Activated T-cell treated with anti-CD3 and anti-CD28 coated beads for 4 hours (primary cell): ENCODE data around the gene RAB33B.
A peak's percentile ranks its signal among the peaks of the same experiment; 100 is the strongest.
"Not testable (repeated sequence)": the region's sequence is repeated elsewhere in the genome, so short reads cannot be mapped to it uniquely, and the experiment has no call there.

ENCODE experiments used
- DNase-seq: peaks from one replicate; pipeline ENCODE4 v3.0.0-alpha.2; 2020

The RAB33B gene

DNA sequence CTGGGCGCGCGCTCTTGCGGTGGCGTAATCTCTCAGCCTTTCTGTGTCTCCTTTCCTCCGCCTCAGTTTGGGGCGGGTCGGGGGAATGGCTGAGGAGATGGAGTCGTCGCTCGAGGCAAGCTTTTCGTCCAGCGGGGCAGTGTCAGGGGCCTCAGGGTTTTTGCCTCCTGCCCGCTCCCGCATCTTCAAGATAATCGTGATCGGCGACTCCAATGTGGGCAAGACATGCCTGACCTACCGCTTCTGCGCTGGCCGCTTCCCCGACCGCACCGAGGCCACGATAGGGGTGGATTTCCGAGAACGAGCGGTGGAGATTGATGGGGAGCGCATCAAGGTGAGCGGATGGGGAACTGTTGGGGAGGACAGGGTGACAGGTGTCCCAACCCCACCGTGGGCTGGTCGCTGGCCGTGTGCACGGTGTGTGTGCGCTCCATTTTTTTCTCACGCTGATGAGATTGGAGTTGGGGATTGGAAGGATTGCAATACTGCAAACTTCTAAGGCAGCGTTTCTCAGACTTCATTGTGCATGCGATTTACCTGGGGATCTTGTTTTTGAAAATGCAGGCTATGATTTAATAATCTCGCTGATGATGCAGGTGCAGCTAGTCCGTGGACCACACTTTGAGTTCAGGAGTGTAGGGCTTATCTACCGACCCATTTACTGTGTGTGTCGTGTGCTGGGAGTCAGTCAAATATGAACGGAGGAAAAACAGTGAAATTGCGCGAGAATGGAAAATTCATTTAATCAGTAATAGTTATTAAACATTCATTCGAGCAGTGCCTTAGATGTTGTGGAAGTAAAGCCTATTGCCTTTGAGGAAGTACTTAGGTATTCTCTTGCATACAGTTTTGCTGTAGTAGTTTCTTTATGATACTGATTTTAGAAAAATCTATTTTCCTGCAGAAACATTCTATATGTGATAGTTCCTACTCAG is at the start of gene RAB33B:
TSS of gene RAB33B (plus strand) at position 11 of the 935 bp plus-strand sequence. CDS start at position 86, 75 bp downstream.
- DNase-seq: no peak

DNA sequence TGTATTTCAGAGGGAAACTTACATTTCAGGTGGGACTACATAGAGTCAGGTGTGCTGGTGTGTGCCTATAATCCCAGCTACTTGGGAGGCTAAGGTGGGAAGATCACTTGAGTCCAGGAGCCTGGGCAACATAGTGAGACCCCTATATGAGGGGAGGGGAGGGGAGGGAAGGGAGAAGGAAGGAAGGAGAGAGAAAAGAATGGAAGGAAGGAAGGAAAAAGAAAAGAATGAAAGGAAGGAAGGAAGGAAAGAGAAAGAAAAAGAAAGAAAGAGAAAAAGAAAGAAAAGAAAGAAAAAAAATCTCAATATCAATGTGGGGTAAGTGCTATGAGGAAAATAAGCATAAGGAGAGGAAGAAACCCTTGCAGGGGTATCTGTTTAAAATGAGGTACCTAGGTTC is 43.6 kb upstream of the RAB33B start:
- no peak for DNase-seq

DNA sequence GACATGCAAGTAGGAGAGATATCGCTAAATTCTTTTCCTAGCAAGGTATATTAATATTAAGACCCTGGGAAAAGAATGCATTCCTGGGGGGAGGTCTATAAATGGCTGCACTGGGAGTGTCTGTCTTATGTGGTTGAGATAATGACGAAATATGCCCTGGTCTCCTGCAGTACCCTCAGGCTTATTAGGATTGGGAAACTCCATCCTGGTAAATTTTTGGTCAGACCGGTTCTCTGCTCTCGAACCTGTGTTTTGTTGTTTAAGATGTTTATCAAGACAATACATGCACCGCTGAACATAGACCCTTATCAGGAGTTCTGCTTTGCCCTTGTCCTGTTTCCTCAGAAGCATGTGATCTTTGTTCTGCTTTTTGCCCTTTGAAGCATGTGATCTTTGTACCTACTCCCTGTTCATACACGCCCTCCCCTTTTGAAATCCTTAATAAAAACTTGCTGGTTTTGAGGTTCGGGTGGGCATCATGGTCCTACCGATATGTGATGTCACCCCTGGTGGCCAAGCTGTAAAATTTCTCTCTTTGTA is 39.2 kb upstream of the RAB33B start:
- not testable (repeated sequence) for DNase-seq

DNA sequence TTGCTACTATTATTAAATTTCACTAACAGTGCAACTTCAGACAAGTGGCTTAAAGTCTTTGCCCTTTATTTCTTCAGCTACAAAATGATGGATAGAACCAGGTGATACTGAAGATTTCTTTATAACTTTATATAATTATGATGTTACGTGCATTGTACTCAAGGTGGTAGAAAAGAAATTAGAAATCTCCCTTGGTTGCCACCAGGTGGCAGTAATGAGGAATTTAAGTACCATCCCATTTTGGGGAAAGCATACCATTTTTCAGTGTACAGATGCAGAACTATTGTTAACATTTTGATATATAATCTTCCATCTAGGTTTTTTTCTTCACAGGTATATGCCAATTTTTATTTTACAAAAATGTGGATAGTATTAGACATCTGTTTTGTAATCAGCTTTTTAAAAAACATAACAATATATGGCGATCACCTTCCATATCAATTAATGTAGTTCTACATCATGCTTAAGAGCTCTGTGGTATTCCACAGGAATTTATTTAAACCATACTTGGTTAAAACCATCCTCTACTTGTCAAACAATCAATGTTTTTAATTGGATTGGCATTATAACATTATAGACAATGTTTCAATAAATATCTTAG is 37.7 kb upstream of the RAB33B start:
- DNase-seq: no peak

DNA sequence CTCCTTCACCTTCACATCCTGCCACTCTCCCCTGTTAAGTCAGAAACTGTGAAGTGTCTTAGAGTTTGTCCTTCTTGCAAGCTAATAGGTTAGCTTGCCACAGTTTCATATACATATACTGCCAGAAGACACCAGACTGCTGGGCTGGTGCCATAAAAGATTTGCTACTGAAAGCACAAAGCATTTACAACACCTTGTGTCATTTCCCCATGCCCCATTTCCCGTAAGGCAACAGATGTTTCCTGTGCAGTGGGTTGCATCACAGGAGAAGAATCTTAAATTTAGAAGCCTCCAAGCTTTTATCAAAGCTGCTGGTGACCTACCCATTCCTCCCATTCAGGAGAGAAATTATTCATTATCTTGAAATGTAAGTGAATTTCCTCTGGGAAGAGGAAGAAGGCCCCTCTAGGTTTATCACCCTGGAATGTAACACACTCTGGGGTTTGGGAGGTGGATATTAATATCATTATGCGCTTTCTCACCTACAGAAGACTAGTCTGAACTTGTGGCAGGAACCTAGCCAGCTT is 34.5 kb upstream of the RAB33B start:
- no peak for DNase-seq

DNA sequence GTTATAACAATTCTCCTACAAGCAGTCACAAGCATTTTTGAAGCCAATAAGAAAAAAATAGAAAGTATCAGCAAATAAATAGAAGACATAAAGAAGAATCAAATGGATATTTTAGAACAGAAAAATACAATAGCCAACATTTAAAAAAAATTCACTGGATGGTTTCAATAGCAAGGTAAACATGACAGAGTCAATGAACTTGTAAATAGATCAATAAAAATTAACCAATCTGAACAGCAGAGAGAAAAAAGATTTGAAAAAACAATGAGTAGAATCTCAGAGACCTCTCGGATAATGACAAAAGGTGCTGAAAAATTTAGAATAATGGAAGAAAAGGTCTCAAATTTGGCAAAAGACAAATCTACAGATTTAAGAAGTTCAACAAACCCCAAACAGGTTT is 33.3 kb upstream of the RAB33B start:
- no peak for DNase-seq

DNA sequence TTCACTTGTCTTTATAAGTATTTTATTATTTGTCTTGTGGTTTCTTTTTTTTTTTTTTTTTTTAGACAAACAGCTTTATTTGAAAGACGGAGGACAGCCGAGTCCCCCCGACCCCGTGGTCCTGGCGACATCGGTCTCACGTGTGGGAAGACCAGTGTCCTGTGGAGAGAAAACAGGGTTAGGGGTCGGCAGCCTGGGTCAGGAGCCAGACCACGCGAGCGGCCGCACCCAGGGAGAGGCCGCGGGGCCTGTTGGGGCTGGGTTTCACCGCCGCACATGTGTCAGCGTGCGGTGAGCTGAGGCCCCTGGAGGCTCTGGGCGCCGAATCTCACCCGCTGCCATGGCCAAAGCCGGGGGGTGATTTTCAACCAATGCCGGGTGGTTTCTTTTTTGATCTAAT is 17.8 kb upstream of the RAB33B start:
- DNase-seq: no peak

DNA sequence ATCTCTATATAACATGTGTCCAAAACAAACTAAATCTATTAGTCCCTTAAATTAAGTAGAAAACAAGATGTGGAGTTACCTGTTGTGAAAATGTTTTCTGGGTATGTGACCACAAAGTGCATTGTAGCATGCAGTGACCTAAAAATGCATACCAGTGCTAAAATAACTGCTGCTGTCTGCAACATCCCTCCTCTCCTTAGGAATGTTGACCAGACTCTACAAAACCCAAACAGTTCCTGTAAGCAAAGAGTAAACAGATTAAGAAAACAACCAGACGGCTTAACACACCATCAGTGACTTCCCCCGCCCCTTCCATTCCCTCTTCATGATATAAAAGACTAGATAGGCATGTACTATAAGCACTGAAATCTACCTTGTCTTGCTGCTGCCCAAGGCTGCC is 15.8 kb upstream of the RAB33B start:
- no peak for DNase-seq

DNA sequence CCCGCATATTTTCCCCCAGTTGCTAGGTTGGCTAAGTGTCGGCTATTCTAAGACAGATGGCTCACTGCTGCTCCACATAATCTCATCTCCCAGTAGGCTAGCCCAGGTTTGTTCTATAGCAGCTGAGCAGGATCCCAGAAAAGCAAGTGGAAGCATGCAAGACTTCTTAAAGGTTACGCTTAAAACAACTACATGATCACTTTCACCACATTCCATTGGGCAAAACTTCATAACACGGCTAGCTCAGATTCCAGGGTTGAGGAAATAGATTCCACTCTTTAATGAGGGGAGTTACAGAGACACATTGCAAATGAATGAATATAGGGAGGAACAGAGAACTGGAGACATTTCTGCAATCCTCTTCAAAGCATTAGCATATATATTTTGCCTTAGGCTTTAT is 12.9 kb upstream of the RAB33B start:
- DNase-seq: no peak

DNA sequence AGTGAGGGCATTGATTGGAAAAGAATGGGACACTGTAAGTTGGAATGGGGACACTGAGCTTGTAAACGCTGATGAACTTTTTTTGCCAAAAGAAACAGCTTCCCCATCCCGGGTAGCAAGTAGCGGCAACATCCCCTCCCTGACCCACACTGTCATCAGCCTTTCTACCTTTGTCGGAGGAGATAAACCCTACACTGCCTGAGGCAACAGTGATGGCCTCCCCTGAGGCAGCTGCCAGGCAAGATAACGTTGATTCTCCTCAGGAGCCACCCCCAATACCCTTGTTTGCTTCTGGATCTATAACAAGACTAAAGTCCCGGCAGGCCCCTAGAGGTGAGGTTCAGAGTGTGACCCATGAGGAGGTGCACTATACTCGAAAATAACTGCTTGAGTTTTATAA is 10.3 kb upstream of the RAB33B start:
- no peak for DNase-seq

DNA sequence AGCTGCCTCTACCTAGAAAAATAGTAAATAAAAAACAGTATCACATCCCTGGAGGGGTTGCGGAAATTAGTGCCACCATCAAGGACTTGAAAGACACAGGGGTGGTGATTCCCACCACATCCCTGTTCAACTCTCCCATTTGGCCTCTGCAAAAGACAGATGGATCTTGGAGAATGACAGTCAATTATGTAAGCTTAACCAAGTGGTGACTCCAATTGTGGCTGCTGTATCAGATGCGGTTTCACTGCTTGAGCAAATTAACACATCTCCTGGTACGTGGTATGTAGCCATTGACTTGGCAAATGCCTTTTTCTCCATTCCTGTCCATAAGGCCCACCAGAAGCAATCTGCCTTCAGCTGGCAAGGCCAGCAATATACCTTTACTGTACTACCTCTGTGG is 9.0 kb upstream of the RAB33B start:
- DNase-seq: not testable (repeated sequence)

DNA sequence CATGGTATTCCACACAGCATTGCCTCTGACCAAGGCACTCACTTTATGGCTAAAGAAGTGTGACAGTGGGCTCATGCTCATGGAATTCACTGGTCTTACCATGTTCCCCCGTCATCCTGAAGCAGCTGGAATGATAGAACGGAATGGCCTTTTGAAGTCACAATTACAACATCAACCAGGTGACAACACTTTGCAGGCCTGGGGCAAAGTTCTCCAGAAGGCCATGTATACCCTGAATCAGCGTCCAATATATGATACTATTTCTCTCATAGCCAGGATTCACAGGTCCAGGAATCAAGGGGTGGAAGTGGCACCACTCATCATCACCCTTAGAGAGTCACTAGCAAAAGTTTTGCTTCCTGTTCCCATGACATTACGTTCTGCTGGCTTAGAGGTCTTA is 6.8 kb upstream of the RAB33B start:
- DNase-seq: not testable (repeated sequence)

DNA sequence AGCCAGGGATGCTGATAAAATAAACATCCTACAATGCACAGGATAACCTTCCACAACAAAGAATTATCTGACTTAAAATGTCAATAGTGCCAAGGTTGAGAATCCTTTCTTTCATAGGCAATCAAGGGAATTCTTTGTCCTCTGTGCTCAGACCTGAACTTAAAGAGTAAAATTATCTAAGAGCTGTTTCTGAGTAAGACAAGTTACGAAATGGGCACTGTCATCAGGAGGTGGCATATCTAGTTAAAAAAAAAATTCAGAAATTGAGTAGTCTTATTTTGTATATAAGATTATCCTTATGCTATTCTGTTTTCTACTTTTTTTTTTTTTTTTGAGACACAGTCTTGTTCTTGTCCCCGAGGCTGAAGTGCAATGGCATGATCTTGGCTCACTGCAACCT is 3.3 kb upstream of the RAB33B start:
- no peak for DNase-seq

DNA sequence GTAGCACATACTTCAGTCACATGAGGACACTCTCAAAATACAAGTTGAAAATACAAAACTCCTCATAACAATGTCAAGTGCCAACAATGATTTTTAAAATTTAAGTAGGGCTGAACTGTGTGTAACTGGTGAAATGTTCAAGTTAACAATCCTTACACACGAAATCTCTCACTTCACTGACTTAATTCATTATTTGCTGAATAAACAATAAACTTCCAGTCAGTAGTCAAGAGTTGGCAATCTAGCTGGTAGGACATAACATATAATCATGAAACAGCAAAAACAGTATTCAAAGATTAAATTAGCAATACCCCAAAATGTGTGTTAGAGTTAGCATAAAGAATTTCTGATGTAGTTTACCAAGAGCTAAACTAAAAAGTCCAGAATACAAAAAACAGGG is 1.9 kb upstream of the RAB33B start:
- no peak for DNase-seq

DNA sequence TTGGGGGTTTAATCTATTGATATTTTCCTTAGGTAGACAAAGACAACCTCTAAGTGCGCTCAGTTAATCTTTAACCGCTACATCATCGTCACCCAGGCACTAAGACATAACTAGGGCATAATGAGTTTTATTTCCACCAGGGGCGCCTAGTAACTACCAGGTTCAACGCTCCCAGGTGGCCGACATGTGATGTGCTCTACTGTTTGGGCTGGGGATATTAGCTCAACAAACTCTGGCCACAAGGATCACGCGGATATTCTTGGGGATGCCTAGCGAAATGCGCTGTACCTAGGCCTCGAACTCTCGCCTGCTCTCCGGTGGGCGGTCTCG is 915 bp upstream of the RAB33B start:
- peak; percentile 47 for DNase-seq

DNA sequence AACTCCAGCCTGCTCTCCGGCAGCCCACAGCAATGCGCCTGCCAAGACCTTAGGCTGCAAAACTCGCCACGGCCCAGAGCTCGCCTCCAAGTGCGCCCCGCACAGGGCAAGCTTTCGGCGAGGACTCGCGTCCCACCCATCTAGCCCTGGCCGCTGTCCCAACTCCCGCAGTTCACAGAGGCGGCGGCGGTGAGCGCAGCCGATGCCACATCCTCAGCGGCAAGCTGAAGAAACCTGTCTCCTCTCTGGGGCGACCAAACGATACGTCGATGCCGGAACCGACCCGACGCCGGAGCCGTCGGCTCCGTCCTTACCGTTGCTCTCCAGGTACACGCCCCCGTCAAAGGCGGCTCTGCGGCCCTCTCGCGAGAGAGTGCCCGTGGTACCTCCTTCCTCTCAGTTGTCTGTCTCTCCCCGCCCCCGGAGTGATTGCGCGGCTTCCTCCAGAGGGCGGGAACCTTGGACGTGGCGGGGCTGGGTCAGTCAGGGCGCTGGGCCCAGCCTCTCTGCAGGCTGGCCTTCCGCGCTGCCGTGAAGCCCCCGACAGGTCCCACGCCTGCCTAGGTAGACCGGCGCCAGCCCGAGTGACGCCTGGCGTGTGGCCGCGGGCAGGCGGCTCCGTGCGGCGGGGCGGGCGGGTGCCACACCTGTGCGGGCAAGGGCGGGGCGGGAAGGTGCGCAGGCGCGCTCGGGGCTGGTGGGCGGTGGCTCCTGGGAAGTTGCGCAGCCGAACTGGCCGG is 380 bp upstream of the RAB33B start:
- DNase-seq: peak; percentile 94

DNA sequence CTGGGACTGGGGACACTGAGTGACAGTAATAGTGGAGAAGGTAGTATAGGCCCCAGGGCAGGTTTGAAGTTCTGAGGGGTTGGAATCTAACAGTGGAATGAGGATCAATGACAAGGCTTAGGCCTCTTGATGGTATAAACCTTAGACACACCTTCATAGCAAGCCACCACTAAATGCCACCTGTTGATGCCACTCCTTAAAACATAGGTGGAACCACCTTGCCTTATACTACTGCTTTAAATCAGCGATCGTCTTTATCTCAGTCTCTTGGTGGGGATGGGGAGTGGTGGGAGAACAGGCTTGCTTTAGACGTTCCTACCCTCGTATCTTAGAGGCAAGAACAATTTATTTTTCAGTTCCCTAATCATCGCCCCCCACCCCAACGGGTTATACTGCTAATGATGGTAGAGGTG is 1.2 kb downstream of the RAB33B start:
- no peak for DNase-seq

DNA sequence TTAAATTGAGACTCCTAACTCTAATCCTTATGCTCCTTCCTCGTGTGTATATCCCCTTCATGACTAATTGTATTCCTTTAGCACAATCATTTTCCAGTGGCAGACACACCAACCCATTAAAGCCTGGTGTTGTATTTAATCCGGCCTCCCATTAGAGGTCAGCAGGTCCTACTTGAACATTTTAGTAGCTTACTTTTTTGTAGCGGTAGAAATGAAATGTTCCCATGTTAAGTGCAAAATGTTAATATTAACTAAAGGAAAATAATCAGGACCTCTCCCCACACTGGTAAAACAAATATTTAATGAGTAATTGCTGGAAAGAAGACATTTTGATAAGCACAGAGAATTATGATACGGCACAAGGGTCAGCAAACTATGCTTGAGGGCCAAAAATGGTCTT is 3.4 kb downstream of the RAB33B start:
- no peak for DNase-seq

DNA sequence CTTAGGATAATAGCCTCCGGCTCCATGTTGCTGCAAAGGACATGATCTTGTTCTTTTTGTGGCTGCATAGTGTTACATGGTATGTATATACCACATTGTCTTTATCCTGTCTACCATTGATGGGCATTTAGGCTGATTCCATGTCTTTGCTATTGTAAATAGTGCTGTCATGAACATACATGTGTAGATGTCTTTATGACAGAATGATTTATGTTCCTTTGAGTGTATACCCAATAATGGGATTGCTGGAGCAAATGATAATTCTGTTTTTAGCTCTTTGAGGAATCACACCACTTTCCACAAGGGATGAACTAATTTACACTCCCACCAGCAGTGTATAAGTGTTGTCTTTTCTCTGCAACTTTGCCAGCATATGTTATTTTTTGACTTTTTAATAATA is 4.6 kb downstream of the RAB33B start:
- no peak for DNase-seq

DNA sequence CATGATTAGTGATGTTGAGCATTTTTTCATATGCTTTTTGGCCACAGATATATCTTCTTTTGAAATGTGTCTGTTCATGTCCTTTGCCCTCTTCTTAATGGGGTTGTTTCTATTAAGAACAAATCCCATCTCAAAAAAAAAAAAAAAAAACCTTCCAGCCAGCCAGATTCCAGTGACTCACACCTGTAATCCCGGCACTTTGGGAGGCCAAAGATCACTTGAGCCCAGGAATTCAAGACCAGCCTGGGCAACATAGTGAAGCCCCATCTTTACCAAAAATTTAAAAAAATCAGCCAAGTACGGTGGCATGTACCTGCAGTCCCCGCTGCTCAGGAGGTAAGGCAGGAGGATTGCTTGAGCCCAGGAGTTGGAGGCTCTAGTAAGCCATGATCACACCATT is 5.1 kb downstream of the RAB33B start:
- DNase-seq: no peak

DNA sequence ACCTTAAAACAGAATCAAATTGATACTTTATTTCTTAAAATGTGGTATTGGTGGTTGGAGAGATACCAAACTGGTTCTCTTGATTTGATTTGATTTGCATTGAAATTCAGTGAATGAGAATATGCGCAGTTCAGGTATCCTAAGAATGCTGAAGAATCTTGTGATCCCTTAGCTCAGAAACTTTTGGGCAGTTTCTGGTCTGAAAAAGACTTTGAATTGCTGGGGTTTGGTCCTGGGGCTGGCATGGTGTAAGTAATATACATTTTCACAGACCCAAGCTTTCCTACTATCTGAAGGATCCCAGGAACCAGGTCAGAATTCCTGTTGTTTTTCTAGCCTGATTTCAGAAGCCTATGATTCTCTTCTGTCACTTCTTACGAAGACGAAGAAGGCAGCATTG is 6.6 kb downstream of the RAB33B start:
- no peak for DNase-seq

DNA sequence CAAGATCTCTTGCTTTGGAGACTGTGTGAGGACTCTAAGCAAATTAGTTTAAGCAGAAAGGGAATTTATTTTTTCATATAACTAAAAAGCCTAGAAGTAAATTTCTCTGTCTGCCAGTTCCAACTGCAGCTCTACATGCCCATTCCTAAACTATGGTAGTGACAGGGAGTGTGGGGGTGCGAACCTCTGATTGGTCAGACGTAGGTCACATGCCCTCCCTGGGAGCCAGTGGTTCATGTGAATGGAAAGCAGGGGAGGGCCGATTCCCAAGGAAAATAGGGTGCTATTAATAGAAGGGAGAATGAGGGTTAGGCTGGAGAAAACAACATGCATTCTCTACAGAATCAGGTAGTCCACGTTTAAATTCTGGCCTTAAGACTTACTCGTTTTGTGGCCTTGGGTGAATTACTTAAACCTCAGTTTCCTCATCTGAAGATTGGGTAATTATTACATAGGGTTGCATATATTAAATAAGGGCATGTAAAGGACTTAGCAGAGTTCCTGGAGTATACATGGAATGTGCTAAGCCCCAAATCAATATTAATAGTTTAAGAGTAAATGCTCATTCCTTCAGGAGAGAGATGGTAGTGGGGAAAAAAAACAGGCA is 7.2 kb downstream of the RAB33B start:
- DNase-seq: no peak

DNA sequence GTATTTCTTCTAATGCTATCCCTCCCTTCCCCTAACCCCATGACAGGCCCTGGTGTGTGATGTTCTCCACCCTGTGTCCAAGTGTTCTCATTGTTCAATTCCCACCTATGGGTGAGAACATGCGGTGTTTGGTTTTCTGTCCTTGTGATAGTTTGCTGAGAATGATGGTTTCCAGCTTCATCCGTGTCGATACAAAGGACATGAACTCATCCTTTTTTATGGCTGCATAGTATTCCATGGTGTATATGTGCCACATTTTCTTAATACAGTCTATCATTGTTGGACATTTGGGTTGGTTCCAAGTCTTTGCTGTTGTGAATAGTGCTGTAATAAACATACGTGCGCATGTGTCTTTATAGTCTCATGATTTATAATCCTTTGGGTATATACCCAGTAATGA is 10.6 kb downstream of the RAB33B start:
- DNase-seq: not testable (repeated sequence)
